OCI-LY7 (cell line): Measurements from ENCODE around the gene CUX1. TPM values are rescaled to one million over a fixed set of nuclear protein-coding genes. Genes with fewer than 3 reads are reported as not detected.

ENCODE experiments used
- BruUV-seq: library from RNA; stranded (reverse); fragments of 400-500 nt; replicated peaks from 2 replicates; lab custom pipeline; 2021; lab: Mats Ljungman, UMichigan
- CTCF ChIA-PET: fragments of 300-600 bp; sonication (Branson Sonifier 250); formaldehyde crosslinking; loops from one replicate; lab custom pipeline; 2022; ENCODE audit warnings: antibody characterized with exemption; ENCODE audit not compliant: unreplicated experiment; lab: Charles Lee
- POLR2A ChIA-PET: fragments of 300-600 bp; sonication (Branson Sonifier 250); formaldehyde crosslinking; loops from one replicate; lab custom pipeline; 2022; ENCODE audit warnings: antibody characterized with exemption; lab: Charles Lee
- DNase-seq: peaks from one replicate; pipeline ENCODE4 v3.0.0-alpha.2; 2015; ENCODE audit warnings: low spot score
- H2AFZ ChIP-seq: fragments of 200-600 bp; sonication (generic), shearing (Covaris generic); 2 replicates; pipeline ENCODE4 v1.6.1; 2014; ENCODE audit warnings: mild to moderate bottlenecking, antibody characterized with exemption, low read length, moderate library complexity
- H3K27ac ChIP-seq: fragments of 200-600 bp; sonication (generic); 2 replicates; pipeline ENCODE4 v1.5.1; 2014; ENCODE audit warnings: mixed run types, low read depth, mild to moderate bottlenecking, moderate library complexity, low read length, inconsistent platforms; ENCODE audit not compliant: poor library complexity, severe bottlenecking
- H3K36me3 ChIP-seq: fragments of 200-600 bp; sonication (generic); 2 replicates; pipeline ENCODE4 v1.6.1; 2014; ENCODE audit warnings: mild to moderate bottlenecking, antibody characterized with exemption, low read length, moderate library complexity, mixed read lengths; ENCODE audit not compliant: insufficient read depth
- H3K4me1 ChIP-seq: fragments of 200-600 bp; sonication (generic); 2 replicates; pipeline ENCODE4 v1.5.1; 2014; ENCODE audit warnings: mild to moderate bottlenecking, low read length; ENCODE audit not compliant: insufficient read depth, poor library complexity, severe bottlenecking
- H3K4me2 ChIP-seq: fragments of 200-600 bp; sonication (generic); 2 replicates; pipeline ENCODE4 v1.6.1; 2014; ENCODE audit warnings: mild to moderate bottlenecking, low read length
- H3K4me3 ChIP-seq: fragments of 200-600 bp; sonication (generic); 2 replicates; pipeline ENCODE4 v1.5.1; 2014; ENCODE audit warnings: mild to moderate bottlenecking, low read depth, low read length; ENCODE audit not compliant: poor library complexity, severe bottlenecking
- H3K79me2 ChIP-seq: fragments of 200-600 bp; sonication (generic); 2 replicates; pipeline ENCODE4 v1.6.1; 2016; ENCODE audit warnings: low read depth, mild to moderate bottlenecking, low read length, moderate library complexity, mixed read lengths; ENCODE audit not compliant: insufficient read depth
- H3K9me2 ChIP-seq: fragments of 200-600 bp; sonication (generic); 2 replicates; pipeline ENCODE4 v1.6.1; 2016; ENCODE audit warnings: mild to moderate bottlenecking, low read length, mixed read lengths; ENCODE audit not compliant: insufficient read depth
- H3K9me3 ChIP-seq: fragments of 200-600 bp; sonication (generic); 2 replicates; pipeline ENCODE4 v1.6.1; 2014; ENCODE audit warnings: mild to moderate bottlenecking, mixed run types, low read length, mixed read lengths
- H4K20me1 ChIP-seq: fragments of 200-600 bp; sonication (generic); 2 replicates; pipeline ENCODE4 v1.6.1; 2014; ENCODE audit warnings: mild to moderate bottlenecking, antibody characterized with exemption, low read length, moderate library complexity, mixed read lengths; ENCODE audit not compliant: insufficient read depth
- EZH2phosphoT487 ChIP-seq: fragments of 200-600 bp; sonication (generic); IDR thresholded peaks from 2 replicates; pipeline ENCODE4 v1.6.1; 2018; ENCODE audit warnings: low read depth, borderline replicate concordance, mild to moderate bottlenecking, mixed run types, antibody characterized with exemption, low read length, moderate library complexity, mixed read lengths
- intact Hi-C: fragments of 100-400 bp; cut with micrococcal nuclease; formaldehyde crosslinking; loops from one replicate; pipeline ENCODE4 v1.10.0; 2022; ENCODE audit not compliant: unreplicated experiment
- total RNA-seq, 2 experiments: library from RNA; depleted of rRNA in 1 of 2; stranded (reverse); fragments of >200 nt in 1 of 2; shearing (Covaris generic) in 1 of 2; gene quantifications; 2 replicates each; pipeline ENCODE4 v1.2.3, GENCODE V29; 2014 to 2022
- TF ChIP-seq, protein P1 (sequence below): fragments of 200-600 bp; sonication (generic); conservative IDR thresholded peaks from 2 replicates; pipeline ENCODE4 v1.5.1; 2014; ENCODE audit warnings: mild to moderate bottlenecking, antibody characterized with exemption, low read length, moderate library complexity, mixed read lengths

The CUX1 gene
- total RNA-seq, 2 experiments from 2014 or later: 143 to 199 TPM

DNA sequence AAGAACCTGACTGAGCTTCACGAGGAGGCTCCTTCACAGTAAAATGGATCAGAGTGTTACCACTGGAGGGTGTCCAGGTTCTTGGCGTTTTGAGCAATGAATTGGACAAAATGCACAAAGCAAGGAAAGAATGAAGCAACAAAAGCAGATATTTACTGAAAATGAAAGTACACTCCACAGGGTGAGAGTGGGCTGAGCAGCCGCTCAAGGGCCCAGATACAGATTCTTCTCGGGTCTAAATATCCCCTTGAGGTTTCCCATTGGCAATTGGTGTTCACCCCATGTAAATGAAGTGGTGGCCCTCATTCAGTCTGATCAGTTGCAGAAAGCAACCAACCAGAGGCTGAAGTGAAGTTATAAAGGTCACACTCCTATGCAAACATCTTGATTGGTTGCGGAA is 254.6 kb downstream of the CUX1 start:
- BruUV-seq: TSS peak; percentile 23
- H3K4me2 ChIP-seq: no peak overlapping the region

DNA sequence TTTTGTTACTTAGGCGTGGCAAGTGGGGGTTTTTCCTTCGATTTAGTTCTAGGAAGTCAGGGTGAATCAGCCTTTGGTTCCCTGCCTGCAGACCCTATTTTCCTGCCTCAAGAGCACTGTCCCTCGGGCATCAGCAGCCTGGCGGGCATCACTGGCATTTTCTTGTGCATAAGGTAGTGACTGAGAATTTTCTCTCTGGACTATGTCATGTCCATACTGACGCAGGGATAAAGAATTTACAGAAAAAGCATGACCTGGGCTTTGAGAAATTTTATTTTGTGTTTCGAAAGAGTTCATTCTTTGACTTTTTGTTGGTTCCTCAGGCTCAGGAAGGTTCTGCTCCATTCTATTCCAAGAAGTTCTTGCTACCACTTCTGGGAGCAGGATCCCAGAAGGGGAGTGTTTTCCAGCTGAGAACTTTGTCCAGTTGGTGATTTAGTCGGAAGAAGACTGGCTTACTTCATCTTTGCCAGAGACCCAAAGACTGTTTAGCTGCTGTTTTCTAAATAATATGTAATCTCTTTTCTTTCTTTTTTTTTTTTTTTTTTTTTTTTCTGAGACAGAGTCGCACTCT is 255.3 kb downstream of the CUX1 start:
- POLR2A ChIA-PET: no interaction called here
- no peak overlapping the region for H3K4me3 ChIP-seq

More for the DNA sequence above, 254.6 kb downstream of the CUX1 start:
- Histone ChIP-seq H3K9me3 (no peaks in the 10 kb centered on the region), H3K4me1 (peaks cover 10% of the 10 kb centered on the region), H3K36me3 (peaks cover 99% of the 10 kb centered on the region), H4K20me1 (no peaks in the 10 kb centered on the region), H3K4me3 (no peak overlapping the region), H3K79me2 (no peaks in the 10 kb centered on the region), H2AFZ (no peak overlapping the region), H3K27ac (no peak overlapping the region), H3K9me2 (no peaks in the 10 kb centered on the region)
- ChIA-PET POLR2A (no interaction called here), CTCF (no interaction called here)
- TF ChIP-seq, protein P1, sequence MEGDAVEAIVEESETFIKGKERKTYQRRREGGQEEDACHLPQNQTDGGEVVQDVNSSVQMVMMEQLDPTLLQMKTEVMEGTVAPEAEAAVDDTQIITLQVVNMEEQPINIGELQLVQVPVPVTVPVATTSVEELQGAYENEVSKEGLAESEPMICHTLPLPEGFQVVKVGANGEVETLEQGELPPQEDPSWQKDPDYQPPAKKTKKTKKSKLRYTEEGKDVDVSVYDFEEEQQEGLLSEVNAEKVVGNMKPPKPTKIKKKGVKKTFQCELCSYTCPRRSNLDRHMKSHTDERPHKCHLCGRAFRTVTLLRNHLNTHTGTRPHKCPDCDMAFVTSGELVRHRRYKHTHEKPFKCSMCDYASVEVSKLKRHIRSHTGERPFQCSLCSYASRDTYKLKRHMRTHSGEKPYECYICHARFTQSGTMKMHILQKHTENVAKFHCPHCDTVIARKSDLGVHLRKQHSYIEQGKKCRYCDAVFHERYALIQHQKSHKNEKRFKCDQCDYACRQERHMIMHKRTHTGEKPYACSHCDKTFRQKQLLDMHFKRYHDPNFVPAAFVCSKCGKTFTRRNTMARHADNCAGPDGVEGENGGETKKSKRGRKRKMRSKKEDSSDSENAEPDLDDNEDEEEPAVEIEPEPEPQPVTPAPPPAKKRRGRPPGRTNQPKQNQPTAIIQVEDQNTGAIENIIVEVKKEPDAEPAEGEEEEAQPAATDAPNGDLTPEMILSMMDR: no peak
- no peak for TF ChIP-seq EZH2phosphoT487
- no peak for DNase-seq
- intact Hi-C loops: no loop called here

More for the DNA sequence above, 255.3 kb downstream of the CUX1 start:
- no peaks in the 10 kb centered on the region for H3K9me3 ChIP-seq
- no peaks in the 10 kb centered on the region; the same call in 1 of the 2 replicates for H3K79me2 ChIP-seq
- H3K4me1 ChIP-seq: peaks cover 12% of the 10 kb centered on the region
- H3K4me2 ChIP-seq: no peak overlapping the region
- H4K20me1 ChIP-seq: no peaks in the 10 kb centered on the region
- no peak overlapping the region for H3K27ac ChIP-seq
- peaks cover 98% of the 10 kb centered on the region for H3K36me3 ChIP-seq
- DNase-seq: no peak
- H3K9me2 ChIP-seq: no peaks in the 10 kb centered on the region
- BruUV-seq: no TSS peak
- TF ChIP-seq EZH2phosphoT487: no peak
- TF ChIP-seq, protein P1: no peak
- CTCF ChIA-PET: no interaction called here
- H2AFZ ChIP-seq: no peak overlapping the region
- intact Hi-C loops: no loop called here
